WERI-Rb-1 (cell line): ENCODE measurements around the gene NRARP.
A peak's percentile ranks its signal among the peaks of the same experiment; 100 is the strongest.
"Not testable (repeated sequence)": the region's sequence is repeated elsewhere in the genome, so short reads cannot be mapped to it uniquely, and the experiment has no call there.

Source experiments
- DNase-seq: peaks from one replicate; pipeline ENCODE4 v3.0.0-alpha.2; 2020
- H3K27ac ChIP-seq: fragments of 250-450 bp; sonication (Bioruptor Pico); 2 replicates; pipeline ENCODE4 v1.5.1; 2020; ENCODE audit warnings: mild to moderate bottlenecking, moderate library complexity
- H3K27me3 ChIP-seq: fragments of 250-450 bp; sonication (Bioruptor Pico); 2 replicates; pipeline ENCODE4 v1.5.1; 2021; ENCODE audit warnings: mild to moderate bottlenecking, low read depth, moderate library complexity; ENCODE audit not compliant: insufficient read depth, severe bottlenecking
- H3K36me3 ChIP-seq: fragments of 250-450 bp; sonication (Bioruptor Pico); 2 replicates; pipeline ENCODE4 v1.5.1; 2020; ENCODE audit warnings: mild to moderate bottlenecking, moderate library complexity
- H3K4me3 ChIP-seq: 2 replicates; pipeline ENCODE4 v1.5.1; 2011; ENCODE audit warnings: low read depth, mild to moderate bottlenecking, control low read depth, low read length
- H3K9me3 ChIP-seq: fragments of 250-450 bp; sonication (Bioruptor Pico); 2 replicates; pipeline ENCODE4 v1.5.1; 2021; ENCODE audit warnings: mild to moderate bottlenecking, moderate library complexity; ENCODE audit not compliant: severe bottlenecking
- CTCF ChIP-seq: IDR thresholded peaks from 2 replicates; pipeline ENCODE4 v1.5.1; 2011; ENCODE audit warnings: low read depth, mild to moderate bottlenecking, control low read depth, inconsistent platforms, low read length

NRARP gene

GRCh38 chr9:137263506-137263905 lies 38.6 kb downstream of the NRARP start:
- no peak overlapping the region for H3K4me3 ChIP-seq
- peaks cover under 1% of the 10 kb centered on the region; the same call in 1 of the 2 replicates for H3K36me3 ChIP-seq
- no peaks in the 10 kb centered on the region for H3K27me3 ChIP-seq
- DNase-seq: no peak
- no peaks in the 10 kb centered on the region for H3K9me3 ChIP-seq
- TF ChIP-seq CTCF: no peak
- no peak overlapping the region for H3K27ac ChIP-seq

GRCh38 chr9:137262909-137263285 lies 39.2 kb downstream of the NRARP start:
- no peaks in the 10 kb centered on the region for H3K9me3 ChIP-seq
- no peak overlapping the region for H3K27ac ChIP-seq
- no peaks in the 10 kb centered on the region for H3K36me3 ChIP-seq
- H3K4me3 ChIP-seq: no peak overlapping the region
- DNase-seq: no peak
- H3K27me3 ChIP-seq: no peaks in the 10 kb centered on the region
- TF ChIP-seq CTCF: no peak

- DNase-seq, H3K4me3 ChIP-seq, H3K36me3 ChIP-seq, H3K27ac ChIP-seq, H3K27me3 ChIP-seq, H3K9me3 ChIP-seq: not testable (repeated sequence)
Observed at GRCh38 chr9:137262173-137262908, 39.7 kb downstream of the NRARP start.

GRCh38 chr9:137256856-137257255 lies 45.2 kb downstream of the NRARP start:
- no peak for TF ChIP-seq CTCF
- peaks cover 3% of the 10 kb centered on the region; the same call in 1 of the 2 replicates for H3K36me3 ChIP-seq
- H3K27me3 ChIP-seq: no peaks in the 10 kb centered on the region
- H3K4me3 ChIP-seq: no peak overlapping the region
- DNase-seq: no peak
- H3K9me3 ChIP-seq: no peaks in the 10 kb centered on the region
- H3K27ac ChIP-seq: no peak overlapping the region

GRCh38 chr9:137256362-137256761 lies 45.7 kb downstream of the NRARP start:
- Histone ChIP-seq H3K36me3 (peaks cover 3% of the 10 kb centered on the region; the same call in 1 of the 2 replicates), H3K4me3 (no peak overlapping the region), H3K27ac (no peak overlapping the region), H3K9me3 (no peaks in the 10 kb centered on the region), H3K27me3 (no peaks in the 10 kb centered on the region)
- no peak for TF ChIP-seq CTCF
- DNase-seq: no peak

GRCh38 chr9:137255448-137256114 lies 46.5 kb downstream of the NRARP start:
- H3K27me3 ChIP-seq: no peaks in the 10 kb centered on the region
- H3K9me3 ChIP-seq: no peaks in the 10 kb centered on the region
- peaks cover 3% of the 10 kb centered on the region; the same call in 1 of the 2 replicates for H3K36me3 ChIP-seq
- TF ChIP-seq CTCF: no peak
- peak; percentile 43 for DNase-seq
- H3K4me3 ChIP-seq: peak overlapping the region; percentile 76
- peak overlapping the region; percentile 75 for H3K27ac ChIP-seq
